Hepatocyte (in vitro differentiated cells): ENCODE results near the gene FLCN.

Source experiments
- EZH2 ChIP-seq: fragments of 200-600 bp; sonication (generic); IDR thresholded peaks from 2 replicates; pipeline ENCODE4 v1.6.1; 2016; ENCODE audit warnings: antibody characterized with exemption, mild to moderate bottlenecking, borderline replicate concordance
- EZH2phosphoT487 ChIP-seq: fragments of 200-600 bp; sonication (generic); IDR thresholded peaks from one replicate; pipeline ENCODE4 v1.6.1; 2018; ENCODE audit warnings: antibody characterized with exemption, mild to moderate bottlenecking, low read depth, moderate library complexity; ENCODE audit not compliant: unreplicated experiment, severe bottlenecking
- TF ChIP-seq, protein P1 (sequence below): fragments of 200-600 bp; sonication (generic); IDR thresholded peaks from 2 replicates; pipeline ENCODE4 v1.5.1; 2016; ENCODE audit warnings: antibody characterized with exemption, mild to moderate bottlenecking; ENCODE audit not compliant: poor library complexity

DNA sequence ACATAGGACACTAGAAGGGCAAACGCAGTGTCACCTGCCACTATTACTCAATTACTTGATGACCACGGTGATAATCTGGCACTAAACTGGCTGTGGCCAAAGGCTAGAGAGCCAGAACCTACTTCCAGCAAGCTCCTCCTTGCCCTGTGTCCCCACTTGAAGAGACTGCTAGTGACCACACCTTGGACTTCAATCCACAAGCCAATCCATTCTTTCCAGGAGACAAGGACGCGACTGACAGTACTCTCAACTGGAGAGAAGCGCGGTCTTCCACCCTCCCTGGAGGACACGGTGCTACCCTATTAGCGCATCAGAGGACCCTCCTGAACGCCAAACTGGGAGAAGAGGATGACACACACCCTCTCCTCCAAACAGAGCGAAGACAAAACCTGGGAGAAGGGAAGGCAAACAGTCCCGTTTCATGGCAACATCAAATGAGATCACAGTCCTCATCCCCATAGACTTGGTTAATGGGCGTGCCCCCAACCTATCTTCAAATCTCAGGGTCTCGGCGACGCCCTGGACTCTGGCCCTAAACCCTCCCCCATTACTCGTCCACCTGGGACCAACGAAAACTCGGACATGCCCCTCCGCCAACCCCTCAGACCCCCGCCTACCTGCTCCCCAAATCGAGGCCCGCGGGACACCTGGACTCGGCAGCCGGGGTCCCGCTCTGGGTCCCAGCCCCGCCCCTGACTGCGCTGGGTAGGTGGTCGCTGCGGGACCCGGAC, 508 bp downstream of the FLCN start:
- TF ChIP-seq EZH2phosphoT487 (no peak), EZH2 (no peak)
- TF ChIP-seq, protein P1, sequence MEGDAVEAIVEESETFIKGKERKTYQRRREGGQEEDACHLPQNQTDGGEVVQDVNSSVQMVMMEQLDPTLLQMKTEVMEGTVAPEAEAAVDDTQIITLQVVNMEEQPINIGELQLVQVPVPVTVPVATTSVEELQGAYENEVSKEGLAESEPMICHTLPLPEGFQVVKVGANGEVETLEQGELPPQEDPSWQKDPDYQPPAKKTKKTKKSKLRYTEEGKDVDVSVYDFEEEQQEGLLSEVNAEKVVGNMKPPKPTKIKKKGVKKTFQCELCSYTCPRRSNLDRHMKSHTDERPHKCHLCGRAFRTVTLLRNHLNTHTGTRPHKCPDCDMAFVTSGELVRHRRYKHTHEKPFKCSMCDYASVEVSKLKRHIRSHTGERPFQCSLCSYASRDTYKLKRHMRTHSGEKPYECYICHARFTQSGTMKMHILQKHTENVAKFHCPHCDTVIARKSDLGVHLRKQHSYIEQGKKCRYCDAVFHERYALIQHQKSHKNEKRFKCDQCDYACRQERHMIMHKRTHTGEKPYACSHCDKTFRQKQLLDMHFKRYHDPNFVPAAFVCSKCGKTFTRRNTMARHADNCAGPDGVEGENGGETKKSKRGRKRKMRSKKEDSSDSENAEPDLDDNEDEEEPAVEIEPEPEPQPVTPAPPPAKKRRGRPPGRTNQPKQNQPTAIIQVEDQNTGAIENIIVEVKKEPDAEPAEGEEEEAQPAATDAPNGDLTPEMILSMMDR = no peak
